ENCODE data around the gene ZBTB26.

Gene ZBTB26, protein sequence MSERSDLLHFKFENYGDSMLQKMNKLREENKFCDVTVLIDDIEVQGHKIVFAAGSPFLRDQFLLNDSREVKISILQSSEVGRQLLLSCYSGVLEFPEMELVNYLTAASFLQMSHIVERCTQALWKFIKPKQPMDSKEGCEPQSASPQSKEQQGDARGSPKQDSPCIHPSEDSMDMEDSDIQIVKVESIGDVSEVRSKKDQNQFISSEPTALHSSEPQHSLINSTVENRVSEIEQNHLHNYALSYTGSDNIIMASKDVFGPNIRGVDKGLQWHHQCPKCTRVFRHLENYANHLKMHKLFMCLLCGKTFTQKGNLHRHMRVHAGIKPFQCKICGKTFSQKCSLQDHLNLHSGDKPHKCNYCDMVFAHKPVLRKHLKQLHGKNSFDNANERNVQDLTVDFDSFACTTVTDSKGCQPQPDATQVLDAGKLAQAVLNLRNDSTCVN

DNA sequence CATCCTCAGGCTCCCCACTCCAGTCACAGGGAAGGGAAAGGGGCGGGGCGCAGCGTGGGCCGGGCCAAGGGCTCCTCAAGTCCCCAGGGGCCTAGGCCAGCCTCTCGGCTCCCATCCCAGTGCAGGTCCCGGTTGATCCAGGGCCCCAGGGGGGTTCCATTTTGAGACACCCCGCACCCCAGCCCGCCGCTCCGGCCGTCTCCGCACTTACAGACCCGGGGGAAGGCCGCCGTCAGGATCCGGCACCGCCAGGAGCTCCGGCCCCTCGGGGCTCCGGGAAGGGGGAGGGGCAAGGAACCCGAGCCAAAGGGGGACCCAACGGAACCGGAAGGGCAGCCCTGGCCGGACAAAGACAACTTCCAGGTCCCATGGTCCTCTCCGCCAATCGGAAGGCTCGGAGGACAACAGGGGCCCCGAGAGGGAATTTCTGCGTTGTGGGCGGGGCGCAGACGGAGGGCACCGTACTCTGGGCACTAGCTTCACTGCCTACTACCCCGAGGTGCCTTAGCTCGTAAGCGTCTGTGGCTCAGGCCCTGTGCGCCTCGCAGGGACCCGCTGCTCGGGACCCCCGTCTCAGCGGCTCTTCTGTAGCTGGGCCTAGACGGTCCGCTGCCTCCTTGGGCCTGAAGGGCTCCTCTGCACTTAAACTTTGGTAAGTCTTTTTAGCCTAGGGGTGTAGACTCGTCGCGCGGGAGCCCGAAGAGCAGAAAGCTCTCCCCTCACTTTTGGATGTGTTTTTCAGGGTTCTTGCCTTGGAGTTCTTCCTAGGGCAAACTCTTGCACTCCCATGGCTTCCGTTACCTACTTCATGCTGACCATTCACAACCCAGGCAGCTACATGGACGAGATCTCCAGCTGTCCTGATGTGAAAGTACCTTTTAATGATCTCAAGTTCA lies at the start of gene ZBTB26:
Gene ZBTB26, minus strand, starts transcription at position 287 of the 896 bp plus-strand sequence. CDS start 11,578 bp downstream, outside the sequence.
- DNase-seq (ENCODE audit: low spot score): peak; percentile 95
- TF ChIP-seq, protein P1, sequence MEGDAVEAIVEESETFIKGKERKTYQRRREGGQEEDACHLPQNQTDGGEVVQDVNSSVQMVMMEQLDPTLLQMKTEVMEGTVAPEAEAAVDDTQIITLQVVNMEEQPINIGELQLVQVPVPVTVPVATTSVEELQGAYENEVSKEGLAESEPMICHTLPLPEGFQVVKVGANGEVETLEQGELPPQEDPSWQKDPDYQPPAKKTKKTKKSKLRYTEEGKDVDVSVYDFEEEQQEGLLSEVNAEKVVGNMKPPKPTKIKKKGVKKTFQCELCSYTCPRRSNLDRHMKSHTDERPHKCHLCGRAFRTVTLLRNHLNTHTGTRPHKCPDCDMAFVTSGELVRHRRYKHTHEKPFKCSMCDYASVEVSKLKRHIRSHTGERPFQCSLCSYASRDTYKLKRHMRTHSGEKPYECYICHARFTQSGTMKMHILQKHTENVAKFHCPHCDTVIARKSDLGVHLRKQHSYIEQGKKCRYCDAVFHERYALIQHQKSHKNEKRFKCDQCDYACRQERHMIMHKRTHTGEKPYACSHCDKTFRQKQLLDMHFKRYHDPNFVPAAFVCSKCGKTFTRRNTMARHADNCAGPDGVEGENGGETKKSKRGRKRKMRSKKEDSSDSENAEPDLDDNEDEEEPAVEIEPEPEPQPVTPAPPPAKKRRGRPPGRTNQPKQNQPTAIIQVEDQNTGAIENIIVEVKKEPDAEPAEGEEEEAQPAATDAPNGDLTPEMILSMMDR (IDR thresholded peaks at IDR 0.05; ENCODE audit: borderline replicate concordance, control extremely low read depth, extremely low read depth, insufficient read depth, missing control alignments): no peak
- in situ Hi-C loops (cut with MboI; ENCODE audit: low sequenced_read_pairs, unreplicated experiment): no loop called here

DNA sequence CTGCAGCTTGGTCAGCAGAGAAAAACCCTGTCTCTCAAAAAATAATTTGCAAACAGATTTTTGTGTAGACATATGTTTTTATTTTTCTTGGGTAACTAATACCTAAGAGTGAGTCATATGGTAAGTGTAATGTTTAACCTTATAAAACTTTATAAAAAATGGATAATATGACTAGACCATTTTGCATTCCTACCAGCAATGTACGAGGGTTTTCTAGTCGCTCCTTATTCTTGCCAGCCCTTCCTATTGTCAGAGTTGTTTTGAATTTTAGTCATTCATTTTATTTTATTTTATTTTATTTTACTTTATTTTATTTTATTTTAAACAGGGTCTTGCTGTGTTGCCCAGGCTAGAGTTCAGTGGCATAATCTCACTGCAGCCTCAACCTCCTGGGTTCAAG lies 47.3 kb upstream of the ZBTB26 start:
- DNase-seq (ENCODE audit: low spot score): no peak
- TF ChIP-seq, protein P1 (IDR thresholded peaks at IDR 0.05; ENCODE audit: borderline replicate concordance, control extremely low read depth, extremely low read depth, insufficient read depth, missing control alignments): no peak
- in situ Hi-C loops (cut with MboI; ENCODE audit: low sequenced_read_pairs, unreplicated experiment): loop anchor here (25.0 kb wide), 1 partner anchor 516 kb away; no protein-coding TSS in a partner anchor

DNA sequence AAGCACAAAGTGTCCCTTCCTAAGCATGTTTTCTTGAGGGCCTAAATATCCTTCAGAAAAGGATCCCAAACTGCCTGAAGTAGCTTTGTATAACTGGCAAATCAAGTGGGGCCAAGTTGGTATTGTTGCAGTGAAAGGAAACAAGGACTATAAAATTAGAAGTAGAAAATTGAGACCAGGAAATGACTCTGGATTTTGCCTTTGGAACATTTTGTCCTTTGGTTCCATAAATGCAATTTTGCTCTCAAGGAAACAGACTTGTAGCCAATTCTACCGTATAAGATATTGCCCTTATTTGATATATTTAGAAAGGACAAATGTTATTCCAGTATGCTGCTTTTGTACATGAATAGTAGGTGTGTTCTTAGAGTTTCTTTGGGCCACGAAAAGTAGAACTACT lies 43.9 kb upstream of the ZBTB26 start:
- in situ Hi-C loops (cut with MboI; ENCODE audit: low sequenced_read_pairs, unreplicated experiment): loop anchor here (25.0 kb wide), 1 partner anchor 513 kb away; no protein-coding TSS in a partner anchor
- TF ChIP-seq, protein P1 (IDR thresholded peaks at IDR 0.05; ENCODE audit: borderline replicate concordance, control extremely low read depth, extremely low read depth, insufficient read depth, missing control alignments): no peak
- DNase-seq (ENCODE audit: low spot score): no peak

DNA sequence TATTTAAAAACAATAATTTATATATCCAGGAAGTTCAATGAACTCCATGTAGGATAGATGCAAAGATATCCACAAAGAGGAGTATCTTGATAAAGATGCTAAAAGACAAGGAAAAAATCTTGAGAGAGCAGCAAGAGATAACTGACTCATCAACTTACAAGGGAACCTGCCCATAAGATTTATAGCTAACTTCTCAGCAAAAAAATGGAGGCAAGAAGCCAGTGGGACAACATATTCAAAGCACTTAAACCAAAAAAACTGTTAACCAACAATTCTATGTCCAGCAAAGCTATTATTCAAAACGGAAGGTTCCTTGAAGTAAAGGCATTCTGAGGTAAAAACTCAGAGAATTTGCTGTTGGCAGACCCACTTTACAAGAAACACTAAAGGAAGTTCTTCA lies 29.8 kb upstream of the ZBTB26 start:
- TF ChIP-seq, protein P1 (IDR thresholded peaks at IDR 0.05; ENCODE audit: borderline replicate concordance, control extremely low read depth, extremely low read depth, insufficient read depth, missing control alignments): no peak
- in situ Hi-C loops (cut with MboI; ENCODE audit: low sequenced_read_pairs, unreplicated experiment): no loop called here
- no peak for DNase-seq (ENCODE audit: low spot score)

DNA sequence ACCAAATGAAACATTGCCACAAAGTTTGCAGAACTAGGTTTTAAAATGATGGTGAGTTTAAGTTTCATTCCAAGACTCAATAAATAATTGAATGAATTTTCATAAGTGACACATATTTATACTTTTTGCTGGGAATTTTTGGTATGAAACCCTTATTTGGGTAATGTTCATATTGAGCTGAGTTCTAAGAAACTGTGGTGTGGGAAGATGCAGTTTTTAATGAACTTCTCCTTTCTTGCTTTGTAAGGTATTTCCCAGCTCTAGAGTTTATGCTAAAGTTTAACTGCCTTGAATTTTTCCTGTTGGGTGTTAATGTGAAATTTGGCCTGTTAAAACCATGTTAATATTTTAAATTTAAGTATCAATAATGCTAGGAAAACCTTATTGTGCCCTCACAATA lies 24.6 kb upstream of the ZBTB26 start:
- in situ Hi-C loops (cut with MboI; ENCODE audit: low sequenced_read_pairs, unreplicated experiment): no loop called here
- no peak for DNase-seq (ENCODE audit: low spot score)
- TF ChIP-seq, protein P1 (IDR thresholded peaks at IDR 0.05; ENCODE audit: borderline replicate concordance, control extremely low read depth, extremely low read depth, insufficient read depth, missing control alignments): no peak

DNA sequence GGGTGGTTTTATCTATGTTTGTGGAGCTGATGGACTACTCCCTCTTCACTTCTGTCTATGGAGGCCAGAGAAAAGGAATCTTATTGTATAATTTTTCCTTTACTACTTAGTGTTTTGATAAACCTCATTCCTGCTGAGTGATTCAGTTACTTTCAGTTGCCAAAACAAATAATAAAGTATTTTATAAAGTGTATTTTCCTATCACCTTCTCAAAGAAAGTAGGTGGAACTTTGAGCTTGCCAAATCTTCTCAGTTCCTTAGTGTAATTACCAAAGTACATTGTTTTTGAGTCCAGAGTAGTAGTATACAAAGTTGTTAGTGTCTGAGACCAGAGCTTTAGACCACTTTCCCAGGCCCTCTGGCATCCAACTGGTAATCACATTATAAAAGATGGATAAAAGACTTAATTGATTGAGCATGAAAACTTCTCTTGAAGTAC lies 23.0 kb upstream of the ZBTB26 start:
- in situ Hi-C loops (cut with MboI; ENCODE audit: low sequenced_read_pairs, unreplicated experiment): no loop called here
- no peak for DNase-seq (ENCODE audit: low spot score)
- TF ChIP-seq, protein P1 (IDR thresholded peaks at IDR 0.05; ENCODE audit: borderline replicate concordance, control extremely low read depth, extremely low read depth, insufficient read depth, missing control alignments): no peak
